Activated CD4-positive, alpha-beta T cell treated with anti-CD3 and anti-CD28 coated beads, Interleukin-2, amount 50 U/mL, for 24 hours (primary cell): ENCODE measurements around the gene SOWAHA.

Experiments used
- DNase-seq, 2 donors: peaks; one replicate each; pipeline ENCODE4 v3.0.0-alpha.2; 2020; ENCODE audit warnings: low read depth in 1 of 2, low spot score in 1 of 2

SOWAHA gene

DNA sequence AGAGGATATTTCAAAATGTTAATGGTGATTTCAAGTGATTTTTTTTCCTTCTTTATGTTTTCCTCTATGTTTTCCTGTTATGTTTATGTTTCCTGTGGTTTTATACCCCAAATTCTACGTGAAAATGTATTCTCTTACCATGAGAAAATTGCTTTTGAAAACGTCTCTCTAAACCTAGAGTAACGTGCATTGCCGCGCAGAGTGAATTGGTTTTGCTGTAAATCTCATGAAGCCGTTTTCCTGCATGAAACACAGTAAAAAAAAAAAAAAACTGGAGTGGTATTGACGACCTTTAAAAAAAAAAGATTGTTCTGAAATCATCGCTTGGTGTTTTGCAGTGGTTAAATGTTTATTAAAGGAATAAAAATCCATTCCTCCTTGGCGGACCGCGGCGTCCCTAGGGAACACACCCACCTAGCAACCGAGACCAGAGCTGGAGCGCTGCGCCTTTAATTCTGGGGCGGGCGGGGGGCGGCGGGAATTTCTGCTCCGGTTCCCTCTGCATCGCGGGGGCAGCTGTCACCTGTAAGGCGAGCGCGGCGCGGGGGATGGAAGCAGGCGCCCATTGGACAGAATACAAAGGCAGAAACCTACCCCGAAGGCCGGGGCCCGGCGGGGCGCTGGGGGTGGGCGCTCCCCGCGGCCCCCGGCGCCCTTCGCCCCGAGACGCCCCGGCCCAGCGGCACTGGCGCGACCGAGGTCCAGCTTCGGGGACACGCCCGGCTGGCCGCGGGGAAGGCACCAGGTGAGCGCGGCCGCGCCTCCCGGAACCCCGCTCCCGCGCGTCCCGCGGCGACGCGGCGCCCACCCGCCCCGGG lies at the start of gene SOWAHA:
Gene SOWAHA, plus strand, starts transcription at position 522 of the 818 bp plus-strand sequence. CDS start 320 bp downstream, outside the sequence.
- DNase-seq = no peak

DNA sequence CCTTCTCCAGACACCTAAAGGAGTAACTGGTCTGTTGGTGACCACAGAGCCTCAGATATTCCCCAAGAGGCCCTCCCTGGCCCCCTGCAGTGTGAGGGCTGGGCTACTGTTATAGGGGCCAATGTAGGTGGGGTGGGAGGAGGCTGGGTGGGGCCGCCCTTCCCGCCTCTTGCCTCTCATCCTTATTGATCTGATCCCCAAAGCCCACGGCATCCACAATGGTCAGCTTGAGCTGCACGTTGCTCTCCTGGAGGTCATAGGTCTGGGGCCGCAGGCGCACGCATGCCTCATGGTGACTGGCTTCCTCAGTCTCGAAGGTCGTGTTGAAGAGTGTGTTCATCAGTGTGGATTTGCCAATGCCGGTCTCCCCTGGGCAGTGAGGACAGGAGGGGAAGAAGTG lies 49.1 kb upstream of the SOWAHA start:
- DNase-seq = no peak

DNA sequence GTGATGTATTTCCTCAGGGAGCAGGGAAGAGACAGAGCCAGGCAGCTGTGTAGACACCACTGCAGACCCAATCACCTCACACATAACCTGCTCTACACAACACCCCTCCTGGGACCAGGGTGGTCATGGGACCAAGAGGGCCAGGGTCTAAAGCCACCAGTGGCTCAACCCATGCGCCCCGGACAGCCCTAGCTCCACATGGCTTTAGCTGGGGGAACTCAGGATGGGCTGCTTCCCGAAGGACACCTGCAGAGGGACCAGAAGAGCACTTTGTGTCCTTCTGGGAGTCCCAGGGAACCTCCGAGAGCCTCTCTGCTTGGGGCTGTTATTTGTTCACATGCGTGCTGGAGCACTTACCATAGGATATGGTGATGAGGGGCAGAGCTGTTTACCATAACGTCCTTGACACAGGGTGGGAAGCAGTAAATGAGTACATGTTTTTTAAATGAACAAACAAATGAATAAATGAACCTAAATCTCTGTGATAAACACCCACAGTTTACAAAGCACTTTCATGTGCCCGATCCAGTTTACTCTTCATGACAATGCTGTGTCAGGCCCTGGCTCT lies 48.3 kb upstream of the SOWAHA start:
- no peak for DNase-seq

- DNase-seq = no peak
Measured at GRCh38 chr5:132765311-132766019, 47.6 kb upstream of the SOWAHA start.

DNA sequence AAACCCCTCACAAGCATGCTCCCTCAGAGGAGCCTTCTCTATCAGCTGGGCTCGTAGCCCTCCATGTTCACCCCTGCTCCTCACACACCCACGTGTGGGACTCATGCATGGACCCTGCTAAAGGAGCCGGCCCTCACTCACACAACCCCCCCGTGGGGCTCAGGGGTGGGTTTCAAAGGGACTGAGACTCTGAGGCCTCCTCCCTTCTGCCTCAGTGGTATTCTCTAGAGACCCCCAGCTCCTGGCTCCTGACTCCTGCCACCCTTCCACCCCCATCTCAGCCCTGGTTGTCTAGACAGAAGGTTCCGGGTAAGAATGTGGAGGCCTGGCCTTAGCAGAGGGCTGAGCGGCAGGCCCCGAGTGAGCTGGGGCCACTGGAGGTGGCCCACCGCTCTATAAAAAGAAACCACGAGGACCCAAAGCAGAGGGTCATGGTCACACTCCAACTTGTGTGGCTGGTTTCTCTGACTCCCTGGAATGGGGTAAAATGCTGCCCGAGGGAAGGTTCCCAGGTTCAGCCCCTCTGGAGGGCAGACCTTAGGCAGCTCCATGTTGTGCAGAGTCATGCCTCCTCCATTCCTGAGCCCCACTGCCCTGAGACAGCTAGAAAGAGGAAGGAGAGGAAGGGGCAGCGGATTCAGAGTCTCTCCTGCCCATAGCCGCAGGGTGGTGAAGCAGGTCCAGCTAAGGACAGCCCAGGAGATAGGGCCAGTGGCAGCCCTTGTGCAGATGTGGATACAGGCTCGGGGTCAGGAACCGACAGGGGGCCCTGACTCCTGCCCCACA lies 46.9 kb upstream of the SOWAHA start:
- no peak for DNase-seq

DNA sequence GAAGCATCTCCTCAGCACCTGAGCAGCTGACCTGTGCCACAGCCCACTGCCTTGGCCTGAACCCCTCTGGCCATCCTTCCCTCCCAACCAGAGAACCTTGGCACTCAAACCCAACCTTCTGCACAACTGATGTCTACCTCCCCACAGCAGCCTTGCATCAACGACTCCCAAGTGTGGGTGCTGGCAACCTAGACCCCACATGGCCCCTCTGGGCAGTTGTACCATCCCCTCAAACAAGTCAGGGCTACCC lies 46.4 kb upstream of the SOWAHA start:
- no peak for DNase-seq

DNA sequence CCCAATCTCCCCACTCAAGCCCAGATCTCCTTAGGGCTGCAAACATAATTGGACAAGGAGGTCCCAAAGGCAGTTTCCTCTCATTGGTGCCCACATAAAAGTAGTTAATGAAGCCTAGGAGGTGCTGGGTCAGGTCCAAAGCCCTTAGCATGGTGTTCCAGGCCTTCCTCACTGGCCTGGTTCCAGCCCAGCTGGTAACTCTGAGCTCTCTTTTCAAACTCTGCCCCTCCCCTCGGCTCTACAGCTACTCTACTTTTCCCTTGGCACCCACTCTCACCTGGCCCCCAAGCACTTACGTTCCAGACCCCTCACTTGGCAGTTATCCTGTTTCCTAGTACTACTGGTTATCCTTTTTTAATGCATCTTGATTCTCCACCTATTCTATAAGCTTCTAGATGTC lies 46.0 kb upstream of the SOWAHA start:
- DNase-seq = no peak

DNA sequence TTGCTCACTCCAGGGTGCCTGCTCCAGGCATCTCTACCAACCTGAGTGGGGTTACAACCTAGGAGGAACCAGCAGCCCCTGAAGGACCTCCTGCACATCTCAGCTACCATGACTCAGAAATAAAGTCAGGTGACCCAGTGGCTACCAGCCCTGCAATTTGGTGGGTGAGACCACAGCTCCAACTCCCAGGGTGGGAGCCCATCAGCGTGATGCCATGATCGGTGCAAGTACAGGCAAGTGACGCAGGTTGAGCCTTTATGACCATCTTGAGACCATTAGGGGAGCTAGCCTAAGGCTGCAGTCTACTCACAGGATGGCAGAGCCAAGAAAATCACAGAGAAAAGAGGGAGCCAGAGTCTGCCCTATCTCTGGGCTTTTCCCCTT lies 44.6 kb upstream of the SOWAHA start:
- DNase-seq = no peak

GRCh38 chr5:132770476-132771159 lies 42.5 kb upstream of the SOWAHA start:
- DNase-seq = no peak

- no peak for DNase-seq
Measured at GRCh38 chr5:132771503-132771998, 41.6 kb upstream of the SOWAHA start.

- no peak for DNase-seq
Measured at GRCh38 chr5:132772291-132773070, 40.6 kb upstream of the SOWAHA start.

GRCh38 chr5:132773114-132773513 lies 40.0 kb upstream of the SOWAHA start:
- no peak for DNase-seq

DNA sequence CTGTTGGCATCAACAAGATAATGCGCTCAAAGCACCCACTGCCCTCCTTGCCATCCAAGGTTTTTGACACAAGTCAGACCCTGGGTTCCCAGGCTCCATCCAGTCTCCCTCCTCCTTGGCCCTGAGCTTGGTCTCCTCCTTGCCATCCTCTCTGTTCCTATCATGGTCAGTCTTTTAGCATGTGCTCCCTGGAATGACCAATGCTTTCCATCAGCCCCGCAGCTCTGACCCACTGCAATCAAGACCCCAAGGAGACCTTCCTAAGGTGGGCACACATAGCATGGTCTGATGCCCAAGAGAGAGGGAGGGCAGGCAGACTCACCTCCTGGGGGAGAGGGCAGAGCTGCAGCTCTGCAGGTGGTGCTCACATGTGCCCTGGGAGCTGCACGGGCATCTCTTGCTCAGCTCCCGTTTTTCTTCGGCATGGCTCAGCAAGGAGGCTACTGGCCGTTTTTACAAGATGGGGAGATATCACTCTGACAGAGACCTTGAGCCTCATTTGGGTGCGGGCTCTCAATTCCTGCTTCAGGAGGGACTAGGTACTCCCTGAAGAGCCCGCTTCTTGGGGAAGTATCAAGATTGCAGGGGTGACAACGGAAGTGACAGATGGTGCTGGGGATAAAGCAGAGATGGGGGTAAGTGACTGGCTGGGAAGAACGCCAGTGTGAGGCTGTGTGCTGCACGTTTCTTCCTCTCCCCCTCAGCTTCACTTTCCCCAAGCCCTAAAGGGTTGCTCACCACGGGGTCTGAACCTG lies 39.3 kb upstream of the SOWAHA start:
- DNase-seq = no peak

DNA sequence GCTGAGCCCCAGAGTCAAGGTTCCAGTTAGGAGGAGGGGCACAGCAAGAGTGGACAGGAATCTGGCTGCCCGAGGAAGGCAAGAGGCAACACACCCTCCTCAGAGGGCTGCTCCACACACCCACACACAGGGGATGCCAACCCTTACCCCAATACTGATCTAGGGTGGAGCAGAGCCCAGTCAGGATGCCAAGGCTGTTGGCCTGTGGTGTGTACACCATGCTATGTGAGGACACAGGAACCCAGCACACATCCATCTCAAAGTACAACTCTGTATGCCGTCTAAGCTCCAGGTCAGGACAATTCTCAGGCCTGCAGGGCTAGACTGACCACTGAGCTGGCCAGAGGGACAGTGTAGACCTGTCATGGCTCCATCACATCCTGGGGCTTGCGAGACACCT lies 38.7 kb upstream of the SOWAHA start:
- DNase-seq = no peak

DNA sequence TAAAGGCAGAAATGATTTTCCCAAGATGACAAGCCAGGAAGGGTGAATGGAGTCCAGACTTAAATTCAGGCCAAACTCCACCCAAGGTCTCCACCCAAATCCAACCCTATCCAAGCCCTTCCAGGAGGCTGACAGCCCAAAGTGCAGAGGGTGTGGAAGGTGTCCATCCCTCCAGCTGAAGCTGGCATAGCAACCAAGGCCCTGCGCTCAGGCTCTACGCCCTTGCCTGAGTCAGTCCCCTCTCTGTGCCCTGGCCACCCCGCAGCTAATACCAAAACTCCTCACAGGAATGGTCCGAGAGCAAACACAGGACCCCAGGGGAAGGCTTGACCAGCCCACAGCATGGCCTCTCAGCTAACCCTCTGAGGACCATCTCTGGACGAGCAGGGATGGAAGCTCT lies 38.2 kb upstream of the SOWAHA start:
- DNase-seq = no peak

DNA sequence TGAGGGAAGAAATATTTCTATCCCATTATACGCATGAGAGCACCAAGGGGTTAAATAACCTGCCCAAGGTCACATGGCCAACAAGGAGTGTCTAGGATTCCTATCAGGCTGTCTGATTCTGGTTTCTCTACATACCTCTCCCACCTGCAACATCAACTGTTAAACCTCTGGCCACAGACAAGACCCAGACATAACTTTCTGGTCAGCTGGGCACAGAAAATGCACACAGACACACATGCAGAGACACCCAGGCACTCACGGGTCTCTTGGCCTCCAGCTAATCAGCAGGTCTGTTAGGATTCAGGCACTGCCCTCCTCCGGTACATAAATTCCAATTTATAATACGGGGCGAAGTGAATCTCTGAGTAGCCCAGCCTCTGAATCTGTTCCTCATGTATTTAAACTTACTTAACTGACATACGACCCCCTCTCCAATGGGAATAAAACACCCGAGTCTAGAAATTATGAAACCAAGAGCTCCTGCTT lies 37.6 kb upstream of the SOWAHA start:
- no peak for DNase-seq

DNA sequence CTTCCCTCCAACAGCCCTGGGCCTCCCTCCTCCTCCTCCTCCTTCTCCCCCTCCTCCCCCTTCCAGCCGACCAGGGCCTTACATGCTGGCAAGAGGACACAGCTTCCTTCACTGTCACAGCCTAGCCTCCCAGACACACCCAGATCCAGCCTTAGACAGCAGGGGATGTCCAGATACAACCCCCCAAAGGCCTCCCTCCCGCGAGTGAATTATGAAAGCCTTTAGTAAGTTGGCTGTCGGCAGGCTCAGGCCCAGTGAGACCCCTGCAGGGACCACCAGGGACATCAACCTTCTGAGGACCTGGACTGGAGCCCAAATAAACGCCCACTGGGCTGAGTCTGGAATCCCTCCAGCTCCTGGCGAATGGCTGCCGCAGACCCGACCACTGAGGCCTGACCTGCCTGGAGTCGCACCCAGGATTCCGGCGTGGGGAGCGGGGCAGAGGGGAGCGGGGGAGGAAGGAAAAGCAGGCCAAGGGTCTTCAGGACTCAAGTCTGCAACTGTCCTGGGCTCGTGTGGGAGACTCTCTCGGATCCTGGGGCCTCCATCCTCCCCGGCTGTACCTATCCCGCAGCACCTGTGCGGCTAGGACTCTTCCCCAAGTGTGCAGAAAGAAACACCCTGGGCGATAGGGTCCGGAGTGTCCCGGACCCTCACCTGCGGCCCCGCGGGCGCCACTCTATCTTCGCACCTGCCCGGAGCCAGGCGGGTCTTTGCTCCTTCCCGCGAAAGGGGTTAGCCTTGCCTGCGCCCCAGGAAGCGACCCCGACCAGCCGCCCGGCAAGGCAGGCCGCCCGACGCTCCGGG lies 36.8 kb upstream of the SOWAHA start:
- no peak for DNase-seq

- DNase-seq = no peak
Measured at GRCh38 chr5:132776938-132777208, 36.2 kb upstream of the SOWAHA start.
